ENCODE data around the gene KCNJ12.
"Not testable (repeated sequence)": the region's sequence is repeated elsewhere in the genome, so short reads cannot be mapped to it uniquely, and the experiment has no call there.

KCNJ12 gene

GRCh38 chr17:21376081-21376758, at the start of gene KCNJ12:
TSS of gene KCNJ12 (plus strand) at chr17:21376357. CDS start at chr17:21415343, 38,986 bp downstream.
- peak within 1 kb of the TSS; percentile 76 for H3K27ac ChIP-seq
- TF ChIP-seq, protein P1, sequence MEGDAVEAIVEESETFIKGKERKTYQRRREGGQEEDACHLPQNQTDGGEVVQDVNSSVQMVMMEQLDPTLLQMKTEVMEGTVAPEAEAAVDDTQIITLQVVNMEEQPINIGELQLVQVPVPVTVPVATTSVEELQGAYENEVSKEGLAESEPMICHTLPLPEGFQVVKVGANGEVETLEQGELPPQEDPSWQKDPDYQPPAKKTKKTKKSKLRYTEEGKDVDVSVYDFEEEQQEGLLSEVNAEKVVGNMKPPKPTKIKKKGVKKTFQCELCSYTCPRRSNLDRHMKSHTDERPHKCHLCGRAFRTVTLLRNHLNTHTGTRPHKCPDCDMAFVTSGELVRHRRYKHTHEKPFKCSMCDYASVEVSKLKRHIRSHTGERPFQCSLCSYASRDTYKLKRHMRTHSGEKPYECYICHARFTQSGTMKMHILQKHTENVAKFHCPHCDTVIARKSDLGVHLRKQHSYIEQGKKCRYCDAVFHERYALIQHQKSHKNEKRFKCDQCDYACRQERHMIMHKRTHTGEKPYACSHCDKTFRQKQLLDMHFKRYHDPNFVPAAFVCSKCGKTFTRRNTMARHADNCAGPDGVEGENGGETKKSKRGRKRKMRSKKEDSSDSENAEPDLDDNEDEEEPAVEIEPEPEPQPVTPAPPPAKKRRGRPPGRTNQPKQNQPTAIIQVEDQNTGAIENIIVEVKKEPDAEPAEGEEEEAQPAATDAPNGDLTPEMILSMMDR (conservative IDR thresholded peaks at IDR 0.05): no peak

GRCh38 chr17:21327921-21328320, 48.2 kb upstream of the KCNJ12 start:
- not testable (repeated sequence) for H3K27ac ChIP-seq

DNA sequence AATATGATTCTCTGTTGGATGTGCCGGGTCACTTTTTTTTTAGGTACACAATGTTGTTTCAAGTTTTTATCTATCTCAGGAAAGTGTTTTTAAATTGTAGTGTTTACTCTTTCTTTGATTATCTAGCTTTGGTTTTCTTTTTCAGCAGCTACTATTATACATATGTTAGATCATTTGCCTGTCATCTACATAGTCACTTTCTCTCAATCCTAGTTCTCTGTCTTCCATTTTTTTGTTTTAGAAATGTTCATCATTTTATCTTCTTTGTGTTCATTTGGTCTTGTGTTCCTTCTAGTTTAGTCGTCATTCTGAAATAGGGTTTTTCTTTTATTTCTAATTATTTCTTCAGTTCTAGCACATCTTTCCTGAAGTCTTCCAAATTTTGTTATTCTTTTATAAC, 47.4 kb upstream of the KCNJ12 start:
- H3K27ac ChIP-seq: not testable (repeated sequence)

DNA sequence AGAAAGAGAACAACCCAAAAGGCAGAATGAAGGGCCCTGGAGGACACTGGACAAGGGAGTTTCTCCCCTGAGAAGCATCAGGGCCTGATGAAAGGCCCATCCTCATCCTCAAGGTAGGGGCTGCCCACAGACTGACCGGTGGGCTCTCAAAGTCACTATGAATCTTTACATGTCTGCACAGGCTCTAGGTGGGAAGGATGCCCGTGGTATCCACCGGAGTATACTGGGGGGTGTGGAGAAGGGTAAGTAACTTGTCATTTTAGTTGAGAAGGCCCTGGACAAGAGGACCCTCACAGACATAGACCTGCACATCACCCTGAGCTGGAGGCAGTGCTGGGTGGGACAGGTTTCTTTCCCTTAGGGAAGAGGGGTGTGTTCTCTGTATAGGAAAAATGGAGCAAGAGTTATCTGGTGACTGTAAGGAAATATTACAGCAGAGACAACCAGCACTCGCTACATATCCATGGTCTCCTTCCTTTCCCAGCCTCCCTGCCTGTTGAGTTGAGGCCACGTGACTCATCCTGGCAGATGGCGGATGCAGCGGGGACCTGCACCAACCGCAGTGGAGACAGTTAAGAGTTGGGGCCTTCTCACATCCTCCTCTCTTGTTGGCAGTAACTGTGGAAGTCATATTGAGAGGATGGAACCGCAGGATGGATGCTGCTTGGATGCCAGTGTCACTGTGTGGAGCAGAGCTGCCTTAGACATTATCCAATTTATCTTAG, 45.6 kb upstream of the KCNJ12 start:
- TF ChIP-seq, protein P1 (conservative IDR thresholded peaks at IDR 0.05): no peak
- H3K27ac ChIP-seq: no peak overlapping the region

- H3K27ac ChIP-seq: not testable (repeated sequence)
Observed at GRCh38 chr17:21336541-21337294, 39.4 kb upstream of the KCNJ12 start.

DNA sequence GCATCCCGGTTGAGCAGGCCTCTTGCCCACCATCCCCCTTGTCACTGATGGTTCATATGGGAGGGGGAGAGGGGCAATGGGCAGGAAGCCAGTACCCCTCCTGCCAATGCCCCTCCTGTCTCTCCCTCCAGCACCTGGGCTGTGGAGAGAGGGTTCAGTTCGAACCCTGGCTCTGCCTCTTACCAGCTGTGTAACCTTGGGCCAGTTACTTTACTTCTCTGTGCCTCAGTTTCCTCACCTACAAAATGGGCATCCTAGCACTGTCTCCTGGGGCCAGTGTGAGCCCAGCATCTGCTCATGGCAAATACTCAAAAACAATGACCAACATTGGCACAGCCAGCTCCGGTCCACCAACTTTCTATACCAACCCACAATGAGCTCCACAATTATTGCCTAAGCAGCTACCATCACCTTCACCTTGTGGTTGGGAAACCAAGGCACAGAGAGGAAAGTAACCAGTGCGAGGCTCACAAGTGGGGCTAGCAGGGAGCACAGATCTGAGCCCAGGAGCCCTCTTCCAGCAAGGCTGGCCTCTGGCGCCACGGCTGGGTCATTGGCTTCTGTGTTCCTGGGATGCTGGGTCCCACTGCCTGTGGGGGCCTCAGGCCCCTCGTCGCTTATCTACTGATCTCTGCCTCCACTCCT, 38.1 kb upstream of the KCNJ12 start:
- H3K27ac ChIP-seq: not testable (repeated sequence)

DNA sequence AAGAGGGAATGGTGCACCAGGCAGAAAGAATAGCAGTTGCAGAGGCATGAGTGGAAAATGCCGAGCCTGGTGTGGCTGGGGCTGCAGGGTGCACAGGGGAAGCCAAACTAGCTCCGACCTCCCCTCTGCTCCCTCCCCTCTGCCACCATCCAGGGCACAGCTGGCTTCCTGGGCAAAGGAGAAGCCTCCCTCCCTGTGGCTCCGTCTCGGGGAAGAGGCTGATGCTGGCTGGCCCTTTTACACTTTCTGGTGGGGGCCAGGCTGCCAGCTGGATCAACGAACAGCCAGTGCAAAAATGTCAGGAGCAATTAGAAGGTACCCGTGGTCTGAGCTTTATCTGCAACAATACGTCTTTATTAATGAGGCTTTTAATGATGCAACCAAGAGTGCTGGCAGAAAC, 37.1 kb upstream of the KCNJ12 start:
- no peak overlapping the region for H3K27ac ChIP-seq
- TF ChIP-seq, protein P1 (conservative IDR thresholded peaks at IDR 0.05): no peak

DNA sequence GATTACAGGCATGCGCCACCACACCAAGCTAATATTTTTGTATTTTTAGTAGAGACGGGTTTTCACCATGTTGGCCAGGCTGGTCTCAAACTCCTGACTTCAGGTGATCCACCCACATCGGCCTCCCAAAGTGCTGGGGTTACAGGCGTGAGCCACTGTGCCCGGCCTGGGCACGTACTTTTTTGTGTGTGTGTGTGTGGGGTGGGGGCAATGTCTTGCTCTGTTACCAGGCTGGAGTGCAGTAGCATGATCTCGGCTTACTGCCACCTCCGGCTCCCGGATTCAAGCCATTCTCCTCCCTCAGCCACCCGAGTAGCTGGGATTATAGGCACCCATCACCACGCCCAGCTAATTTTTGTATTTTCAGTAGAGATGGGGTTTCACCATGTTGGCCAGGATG, 36.6 kb upstream of the KCNJ12 start:
- not testable (repeated sequence) for H3K27ac ChIP-seq

DNA sequence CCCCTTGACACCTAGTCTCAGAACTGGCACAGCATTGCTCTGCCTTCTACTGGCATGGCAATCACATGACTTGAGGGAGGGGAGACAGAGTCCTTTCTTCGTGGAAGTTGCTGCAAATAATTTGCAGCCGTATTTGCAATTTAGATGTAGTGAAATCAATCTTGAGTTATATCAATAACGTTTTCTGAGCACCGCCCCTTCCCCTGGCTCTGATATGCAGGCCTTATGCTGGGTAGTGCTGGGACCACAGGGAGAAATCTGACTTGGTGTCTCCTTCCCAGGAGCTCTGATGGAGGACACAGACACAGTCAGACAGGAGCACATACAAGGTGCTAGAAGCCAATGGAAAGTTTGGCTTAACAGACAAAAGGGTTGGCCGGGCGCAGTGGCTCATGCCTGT, 35.8 kb upstream of the KCNJ12 start:
- not testable (repeated sequence) for H3K27ac ChIP-seq

GRCh38 chr17:21341279-21341678, 34.9 kb upstream of the KCNJ12 start:
- H3K27ac ChIP-seq: not testable (repeated sequence)

DNA sequence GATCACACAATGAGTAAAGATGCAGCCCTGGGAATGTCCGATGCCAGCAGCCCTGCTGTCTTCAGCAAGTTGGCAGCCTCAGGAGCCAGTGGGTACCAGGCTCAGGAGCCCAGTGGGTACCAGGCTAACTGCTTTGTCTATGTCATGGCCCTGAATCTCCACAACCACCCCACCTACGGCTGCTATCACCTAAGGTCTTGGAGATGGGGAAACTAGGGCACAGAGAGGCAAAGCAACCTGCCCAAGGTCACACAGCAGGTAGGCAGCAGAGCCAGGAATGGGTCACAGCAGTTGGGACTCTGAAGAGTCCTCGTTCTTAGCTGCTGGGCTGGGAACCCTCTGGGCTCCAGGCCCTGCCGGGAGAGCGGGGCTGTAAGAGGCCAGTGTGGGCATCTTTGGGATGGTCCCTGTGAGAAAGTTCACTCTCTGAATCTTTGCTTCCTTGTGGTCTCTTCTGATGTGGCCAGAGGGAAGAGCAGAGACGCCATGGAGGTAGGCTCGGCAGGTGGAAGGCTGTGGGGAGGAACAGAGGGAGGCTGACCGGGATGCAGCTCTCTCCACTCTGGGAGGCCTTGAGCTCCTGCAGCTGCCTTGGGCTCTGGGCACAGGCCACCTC, 34.1 kb upstream of the KCNJ12 start:
- H3K27ac ChIP-seq: not testable (repeated sequence)

- not testable (repeated sequence) for H3K27ac ChIP-seq
Observed at GRCh38 chr17:21343061-21343949, 32.9 kb upstream of the KCNJ12 start.

GRCh38 chr17:21344801-21345200, 31.4 kb upstream of the KCNJ12 start:
- not testable (repeated sequence) for H3K27ac ChIP-seq

Data from VCaP (cell line).